ENCODE results near the gene SURF4. TPM values are rescaled to one million over a fixed set of nuclear protein-coding genes. Genes with fewer than 3 reads are reported as not detected.

The SURF4 gene
- total and polyA plus RNA-seq, 4 donors: 142 to 386 (median 217) TPM

DNA sequence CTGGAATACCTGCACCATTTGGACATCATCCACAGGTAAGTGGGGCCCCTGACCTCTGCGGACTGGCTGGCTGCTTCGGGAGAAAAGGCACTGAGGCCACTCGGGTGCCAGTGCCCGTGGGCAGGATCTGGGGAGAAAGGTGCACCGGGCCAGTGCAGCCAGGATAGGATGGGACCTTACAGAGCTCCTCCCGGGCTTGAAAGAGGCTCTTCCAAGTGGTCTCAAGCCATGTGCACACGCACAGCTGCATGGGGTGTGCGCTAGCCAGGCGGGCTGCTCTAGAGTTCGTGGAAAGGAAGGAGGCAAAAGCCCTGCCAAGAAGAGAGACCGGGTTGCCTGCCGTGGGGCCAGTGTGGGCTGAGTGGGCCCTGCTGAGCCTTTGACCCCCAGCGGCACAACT is 13.7 kb upstream of the SURF4 start:
- H3K9me3 ChIP-seq (ENCODE audit: control insufficient read depth in 4 of 4, low read length in 3 of 4): no peaks in the 10 kb centered on the region
- DNase-seq (ENCODE audit: low spot score): no peak
- no peaks in the 10 kb centered on the region for H3K27me3 ChIP-seq (ENCODE audit: control insufficient read depth in 4 of 4, insufficient read depth in 4 of 4, low read length in 3 of 4)
- H3K9ac ChIP-seq (ENCODE audit: low read depth in 1 of 2, low read length in 2 of 2): no peak overlapping the region
- TF ChIP-seq FOXA2 (IDR thresholded peaks at IDR 0.05) (no peak), SP1 (IDR thresholded peaks at IDR 0.05) (no peak), RXRA (IDR thresholded peaks at IDR 0.05) (no peak), JUND (IDR thresholded peaks at IDR 0.05) (no peak), NR2F2 (IDR thresholded peaks at IDR 0.05) (no peak), EGR1 (IDR thresholded peaks at IDR 0.05; ENCODE audit: low read depth in 2 of 2) (no peak), ZBTB33 (IDR thresholded peaks at IDR 0.05) (no peak), HNF4A (conservative IDR thresholded peaks at IDR 0.05) (no peak), FOXA1 (IDR thresholded peaks at IDR 0.05) (no peak), TAF1 (conservative IDR thresholded peaks at IDR 0.05) (no peak), HNF4G (IDR thresholded peaks at IDR 0.05) (no peak), RAD21 (IDR thresholded peaks at IDR 0.05) (no peak), YY1 (IDR thresholded peaks at IDR 0.05) (no peak)
- TF ChIP-seq, protein P1, sequence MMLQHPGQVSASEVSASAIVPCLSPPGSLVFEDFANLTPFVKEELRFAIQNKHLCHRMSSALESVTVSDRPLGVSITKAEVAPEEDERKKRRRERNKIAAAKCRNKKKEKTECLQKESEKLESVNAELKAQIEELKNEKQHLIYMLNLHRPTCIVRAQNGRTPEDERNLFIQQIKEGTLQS (IDR thresholded peaks at IDR 0.05): no peak
- H3K4me1 ChIP-seq (ENCODE audit: control insufficient read depth in 4 of 4, insufficient read depth in 4 of 4, low read length in 3 of 4): no peaks in the 10 kb centered on the region
- H3K36me3 ChIP-seq (ENCODE audit: control insufficient read depth in 4 of 4, insufficient read depth in 3 of 4, low read depth in 1 of 4, low read length in 3 of 4): no peaks in the 10 kb centered on the region
- 90% methylated on average over 13 of the region's 13 CpGs for WGBS
- H3K27ac ChIP-seq (ENCODE audit: low read depth in 1 of 2, low read length in 2 of 2): no peak overlapping the region
- no peak overlapping the region for H3K4me3 ChIP-seq (ENCODE audit: low read depth in 1 of 3, low read length in 3 of 3)

- Histone ChIP-seq H3K4me1 (ENCODE audit: control insufficient read depth in 4 of 4, insufficient read depth in 4 of 4, low read length in 3 of 4) (no peaks in the 10 kb centered on the region), H3K9me3 (ENCODE audit: control insufficient read depth in 4 of 4, low read length in 3 of 4) (no peaks in the 10 kb centered on the region), H3K36me3 (ENCODE audit: control insufficient read depth in 4 of 4, insufficient read depth in 3 of 4, low read depth in 1 of 4, low read length in 3 of 4) (no peaks in the 10 kb centered on the region), H3K27me3 (ENCODE audit: control insufficient read depth in 4 of 4, insufficient read depth in 4 of 4, low read length in 3 of 4) (no peaks in the 10 kb centered on the region), H3K4me3 (ENCODE audit: low read depth in 1 of 3, low read length in 3 of 3) (no peak overlapping the region), H3K27ac (ENCODE audit: low read depth in 1 of 2, low read length in 2 of 2) (no peak overlapping the region), H3K9ac (ENCODE audit: low read depth in 1 of 2, low read length in 2 of 2) (no peak overlapping the region)
- 95% methylated on average over 12 of the region's 12 CpGs for WGBS
- TF ChIP-seq GABPA (IDR thresholded peaks at IDR 0.05 in 1 of 2, conservative IDR thresholded peaks at IDR 0.05 in 1 of 2): no peak
- TF ChIP-seq RAD21 (IDR thresholded peaks at IDR 0.05): no peak
- TF ChIP-seq FOXA2 (IDR thresholded peaks at IDR 0.05): no peak
- no peak for TF ChIP-seq CTCF (IDR thresholded peaks at IDR 0.05; ENCODE audit: low read depth, low read length, missing input control)
- no peak for TF ChIP-seq HNF4A (conservative IDR thresholded peaks at IDR 0.05)
- no peak for TF ChIP-seq YY1 (IDR thresholded peaks at IDR 0.05)
- TF ChIP-seq HNF4G (IDR thresholded peaks at IDR 0.05): no peak
- TF ChIP-seq EGR1 (IDR thresholded peaks at IDR 0.05; ENCODE audit: low read depth in 2 of 2): no peak
- no peak for TF ChIP-seq FOXA1 (IDR thresholded peaks at IDR 0.05)
- no peak for TF ChIP-seq RXRA (IDR thresholded peaks at IDR 0.05)
- no peak for DNase-seq (ENCODE audit: low spot score)
Measured at GRCh38 chr9:133389025-133389557, 13.2 kb upstream of the SURF4 start.
